Measurements from ENCODE around the gene MPV17.

The MPV17 gene

GRCh38 chr2:27282892-27283291 is 40.0 kb downstream of the MPV17 start:
- Histone ChIP-seq H3F3A (ENCODE audit: insufficient read depth, low read length) (no peaks in the 10 kb centered on the region), H3K9me2 (ENCODE audit: low read depth, low read length) (no peaks in the 10 kb centered on the region), H3K36me3 (ENCODE audit: insufficient read depth, low read length) (no peaks in the 10 kb centered on the region), H2AFZ (ENCODE audit: low read length) (no peak overlapping the region), H3K4me2 (ENCODE audit: low read length) (no peak overlapping the region), H3K79me2 (ENCODE audit: insufficient read depth, low read length) (no peaks in the 10 kb centered on the region), H4K20me1 (ENCODE audit: insufficient read depth, low read length) (no peaks in the 10 kb centered on the region), H3K27me3 (ENCODE audit: insufficient read depth, low read length) (no peaks in the 10 kb centered on the region; the same call in 1 of the 2 replicates), H3K9ac (ENCODE audit: low read length) (no peak overlapping the region), H3K27ac (ENCODE audit: low read depth, low read length, poor library complexity, severe bottlenecking) (no peak overlapping the region), H3K4me1 (ENCODE audit: insufficient read depth, low read length, severe bottlenecking) (no peaks in the 10 kb centered on the region), H3K9me3 (ENCODE audit: low read length) (no peaks in the 10 kb centered on the region), H3K4me3 (ENCODE audit: low read depth, low read length, poor library complexity, severe bottlenecking) (no peak overlapping the region)
- no peak for TF ChIP-seq EZH2 (IDR thresholded peaks at IDR 0.05; ENCODE audit: borderline replicate concordance, low read length)
- TF ChIP-seq, protein P1, sequence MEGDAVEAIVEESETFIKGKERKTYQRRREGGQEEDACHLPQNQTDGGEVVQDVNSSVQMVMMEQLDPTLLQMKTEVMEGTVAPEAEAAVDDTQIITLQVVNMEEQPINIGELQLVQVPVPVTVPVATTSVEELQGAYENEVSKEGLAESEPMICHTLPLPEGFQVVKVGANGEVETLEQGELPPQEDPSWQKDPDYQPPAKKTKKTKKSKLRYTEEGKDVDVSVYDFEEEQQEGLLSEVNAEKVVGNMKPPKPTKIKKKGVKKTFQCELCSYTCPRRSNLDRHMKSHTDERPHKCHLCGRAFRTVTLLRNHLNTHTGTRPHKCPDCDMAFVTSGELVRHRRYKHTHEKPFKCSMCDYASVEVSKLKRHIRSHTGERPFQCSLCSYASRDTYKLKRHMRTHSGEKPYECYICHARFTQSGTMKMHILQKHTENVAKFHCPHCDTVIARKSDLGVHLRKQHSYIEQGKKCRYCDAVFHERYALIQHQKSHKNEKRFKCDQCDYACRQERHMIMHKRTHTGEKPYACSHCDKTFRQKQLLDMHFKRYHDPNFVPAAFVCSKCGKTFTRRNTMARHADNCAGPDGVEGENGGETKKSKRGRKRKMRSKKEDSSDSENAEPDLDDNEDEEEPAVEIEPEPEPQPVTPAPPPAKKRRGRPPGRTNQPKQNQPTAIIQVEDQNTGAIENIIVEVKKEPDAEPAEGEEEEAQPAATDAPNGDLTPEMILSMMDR (IDR thresholded peaks at IDR 0.05; ENCODE audit: low read length), result no peak

- no peak within 1 kb of the TSS for H3K4me3 ChIP-seq (ENCODE audit: low read depth, low read length, poor library complexity, severe bottlenecking)
- no peak within 1 kb of the TSS for H3K27ac ChIP-seq (ENCODE audit: low read depth, low read length, poor library complexity, severe bottlenecking)
- no peak within 1 kb of the TSS for H2AFZ ChIP-seq (ENCODE audit: low read length)
Measured at GRCh38 chr2:27281855-27282559, 40.9 kb downstream of the MPV17 start, which contains the start of gene TRIM54. Gene TRIM54 (plus strand): TSS chr2:27282429. CDS start chr2:27282732, 303 bp downstream.

DNA sequence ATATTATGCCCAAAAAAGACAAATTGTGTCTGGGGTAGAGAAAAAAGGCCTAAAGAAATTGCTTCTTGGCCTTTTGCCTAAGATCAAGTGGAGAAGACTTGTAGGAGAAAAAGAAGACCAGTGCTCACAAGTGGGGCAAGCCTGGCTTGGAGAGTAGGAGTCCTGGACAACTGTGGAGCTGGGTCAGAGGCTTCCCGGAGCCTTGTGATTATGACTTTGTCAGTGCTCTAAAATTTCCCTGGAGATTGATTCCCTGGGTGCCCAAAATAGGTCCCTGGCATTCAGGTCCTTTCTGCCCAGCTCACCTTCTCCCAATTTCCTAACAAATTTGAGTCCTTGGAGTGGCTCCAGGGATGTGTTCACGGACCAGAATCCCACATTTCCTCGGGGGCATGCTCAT is 41.5 kb downstream of the MPV17 start:
- Histone ChIP-seq H3K9ac (ENCODE audit: low read length) (no peak overlapping the region), H2AFZ (ENCODE audit: low read length) (no peak overlapping the region), H3K27ac (ENCODE audit: low read depth, low read length, poor library complexity, severe bottlenecking) (no peak overlapping the region), H3K79me2 (ENCODE audit: insufficient read depth, low read length) (no peaks in the 10 kb centered on the region), H3K9me3 (ENCODE audit: low read length) (no peaks in the 10 kb centered on the region), H3K27me3 (ENCODE audit: insufficient read depth, low read length) (no peaks in the 10 kb centered on the region; the same call in 1 of the 2 replicates), H3K9me2 (ENCODE audit: low read depth, low read length) (no peaks in the 10 kb centered on the region), H3K4me3 (ENCODE audit: low read depth, low read length, poor library complexity, severe bottlenecking) (no peak overlapping the region), H3K4me1 (ENCODE audit: insufficient read depth, low read length, severe bottlenecking) (no peaks in the 10 kb centered on the region), H4K20me1 (ENCODE audit: insufficient read depth, low read length) (no peaks in the 10 kb centered on the region), H3K36me3 (ENCODE audit: insufficient read depth, low read length) (no peaks in the 10 kb centered on the region), H3K4me2 (ENCODE audit: low read length) (no peak overlapping the region), H3F3A (ENCODE audit: insufficient read depth, low read length) (no peaks in the 10 kb centered on the region)
- TF ChIP-seq, protein P1 (IDR thresholded peaks at IDR 0.05; ENCODE audit: low read length), result no peak
- no peak for TF ChIP-seq EZH2 (IDR thresholded peaks at IDR 0.05; ENCODE audit: borderline replicate concordance, low read length)

More at GRCh38 chr2:27281855-27282559, 40.9 kb downstream of the MPV17 start, which contains the start of gene TRIM54:
- Histone ChIP-seq H4K20me1 (ENCODE audit: insufficient read depth, low read length) (no peaks in the 10 kb centered on the region), H3K9me3 (ENCODE audit: low read length) (no peaks in the 10 kb centered on the region), H3K79me2 (ENCODE audit: insufficient read depth, low read length) (no peaks in the 10 kb centered on the region), H3K9ac (ENCODE audit: low read length) (no peak within 1 kb of the TSS), H3K36me3 (ENCODE audit: insufficient read depth, low read length) (no peaks in the 10 kb centered on the region), H3K9me2 (ENCODE audit: low read depth, low read length) (no peaks in the 10 kb centered on the region), H3K27me3 (ENCODE audit: insufficient read depth, low read length) (no peaks in the 10 kb centered on the region; the same call in 1 of the 2 replicates), H3F3A (ENCODE audit: insufficient read depth, low read length) (no peaks in the 10 kb centered on the region), H3K4me1 (ENCODE audit: insufficient read depth, low read length, severe bottlenecking) (no peaks in the 10 kb centered on the region), H3K4me2 (ENCODE audit: low read length) (no peak within 1 kb of the TSS)
- TF ChIP-seq, protein P1 (IDR thresholded peaks at IDR 0.05; ENCODE audit: low read length), result no peak
- TF ChIP-seq EZH2 (IDR thresholded peaks at IDR 0.05; ENCODE audit: borderline replicate concordance, low read length), result no peak
